Cardiac muscle cell (in vitro differentiated cells and primary cell): ENCODE data around the gene DOCK8. TPM values are rescaled to one million over a fixed set of nuclear protein-coding genes. Genes with fewer than 3 reads are reported as not detected.

Source experiments
- DNase-seq, 2 donors: peaks; one replicate each; pipeline versions ENCODE4 v3.0.0 to v3.0.0-alpha.2; 2010 to 2017; ENCODE audit warnings: low read depth in 1 of 2, low spot score in 1 of 2
- H3K27ac ChIP-seq: fragments of 200-600 bp; sonication (generic); 2 replicates; pipeline ENCODE4 v1.5.1; 2016
- H3K27me3 ChIP-seq: fragments of 200-600 bp; sonication (generic); 2 replicates; pipeline ENCODE4 v1.6.0; 2016; ENCODE audit warnings: control low read depth
- H3K36me3 ChIP-seq: fragments of 200-600 bp; sonication (generic); 2 replicates; pipeline ENCODE4 v1.5.1; 2016; ENCODE audit warnings: control low read depth
- H3K4me1 ChIP-seq: fragments of 200-600 bp; sonication (generic); 2 replicates; pipeline ENCODE4 v1.8.1; 2017; ENCODE audit warnings: low read depth, mild to moderate bottlenecking, mixed run types
- H3K4me3 ChIP-seq: fragments of 200-600 bp; sonication (generic); 2 replicates; pipeline ENCODE4 v1.5.1; 2016; ENCODE audit warnings: mild to moderate bottlenecking
- H3K9me3 ChIP-seq: fragments of 200-600 bp; sonication (generic); 2 replicates; pipeline ENCODE4 v1.5.1; 2017; ENCODE audit warnings: low read depth, mild to moderate bottlenecking, control low read depth
- polyA plus RNA-seq: library from polyadenylated mRNA; unstranded; fragments of >200 nt; fragmentation: Nextera tagmentation; extraction: Ambion mirVana; gene quantifications from 2 replicates; pipeline ENCODE4 v1.2.1, GENCODE V29; 2016
- total RNA-seq: library from RNA; depleted of rRNA; stranded (reverse); fragments of >200 nt; gene quantifications from 2 replicates; pipeline ENCODE4 v1.2.3, GENCODE V29; 2016
- TF ChIP-seq, protein P1 (sequence below): IDR thresholded peaks from 2 replicates; pipeline ENCODE4 v1.5.1; 2012; ENCODE audit warnings: low read depth, mild to moderate bottlenecking, low read length

Gene DOCK8
- total and polyA plus RNA-seq, 2 experiments from 2014 or later: 2.0 TPM; not detected in 1

DNA sequence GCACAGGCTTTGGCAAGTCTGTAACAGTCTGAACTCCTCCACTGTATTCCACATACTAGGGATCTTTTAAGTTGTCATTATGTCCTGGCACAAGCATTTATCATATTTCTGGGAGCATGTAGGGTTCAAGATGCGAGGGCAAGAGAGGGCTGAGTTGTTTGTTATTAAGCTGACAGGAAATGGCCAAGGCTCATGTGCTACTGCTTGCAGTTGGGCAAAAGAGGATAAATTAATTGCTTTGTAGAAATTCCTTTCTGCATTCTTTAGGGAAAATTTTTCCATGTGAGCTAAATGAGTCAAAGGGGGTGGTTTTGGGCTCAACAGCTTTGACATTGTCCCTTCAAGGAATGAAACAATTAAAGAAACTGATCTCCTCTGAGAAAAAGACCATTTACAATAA lies 35.4 kb downstream of the DOCK8 start:
- no peaks in the 10 kb centered on the region for H3K9me3 ChIP-seq
- no peaks in the 10 kb centered on the region for H3K27me3 ChIP-seq
- no peaks in the 10 kb centered on the region for H3K4me1 ChIP-seq
- H3K4me3 ChIP-seq: no peak overlapping the region
- H3K27ac ChIP-seq: no peak overlapping the region
- no peak for DNase-seq
- no peaks in the 10 kb centered on the region for H3K36me3 ChIP-seq
- TF ChIP-seq, protein P1, sequence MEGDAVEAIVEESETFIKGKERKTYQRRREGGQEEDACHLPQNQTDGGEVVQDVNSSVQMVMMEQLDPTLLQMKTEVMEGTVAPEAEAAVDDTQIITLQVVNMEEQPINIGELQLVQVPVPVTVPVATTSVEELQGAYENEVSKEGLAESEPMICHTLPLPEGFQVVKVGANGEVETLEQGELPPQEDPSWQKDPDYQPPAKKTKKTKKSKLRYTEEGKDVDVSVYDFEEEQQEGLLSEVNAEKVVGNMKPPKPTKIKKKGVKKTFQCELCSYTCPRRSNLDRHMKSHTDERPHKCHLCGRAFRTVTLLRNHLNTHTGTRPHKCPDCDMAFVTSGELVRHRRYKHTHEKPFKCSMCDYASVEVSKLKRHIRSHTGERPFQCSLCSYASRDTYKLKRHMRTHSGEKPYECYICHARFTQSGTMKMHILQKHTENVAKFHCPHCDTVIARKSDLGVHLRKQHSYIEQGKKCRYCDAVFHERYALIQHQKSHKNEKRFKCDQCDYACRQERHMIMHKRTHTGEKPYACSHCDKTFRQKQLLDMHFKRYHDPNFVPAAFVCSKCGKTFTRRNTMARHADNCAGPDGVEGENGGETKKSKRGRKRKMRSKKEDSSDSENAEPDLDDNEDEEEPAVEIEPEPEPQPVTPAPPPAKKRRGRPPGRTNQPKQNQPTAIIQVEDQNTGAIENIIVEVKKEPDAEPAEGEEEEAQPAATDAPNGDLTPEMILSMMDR: no peak

DNA sequence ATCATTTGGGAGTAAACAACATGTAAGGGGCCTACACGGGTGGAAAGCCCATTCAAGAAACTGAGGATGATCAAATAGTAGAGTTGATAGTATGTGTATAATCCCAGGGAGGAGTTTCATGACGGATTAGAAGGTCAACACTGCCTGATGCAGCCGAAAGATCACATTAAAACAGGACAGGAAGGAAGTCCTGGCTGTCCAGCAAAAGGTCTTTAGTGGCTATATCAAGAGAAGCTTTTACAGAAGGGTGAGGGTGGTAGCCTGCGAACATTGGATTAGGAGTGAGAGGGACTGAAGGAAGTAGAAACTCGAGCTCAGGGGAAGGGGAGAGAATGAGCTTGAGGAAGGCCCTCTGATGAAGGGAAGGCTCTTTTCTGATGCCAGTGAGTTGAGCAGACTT lies 36.0 kb downstream of the DOCK8 start:
- TF ChIP-seq, protein P1: no peak

DNA sequence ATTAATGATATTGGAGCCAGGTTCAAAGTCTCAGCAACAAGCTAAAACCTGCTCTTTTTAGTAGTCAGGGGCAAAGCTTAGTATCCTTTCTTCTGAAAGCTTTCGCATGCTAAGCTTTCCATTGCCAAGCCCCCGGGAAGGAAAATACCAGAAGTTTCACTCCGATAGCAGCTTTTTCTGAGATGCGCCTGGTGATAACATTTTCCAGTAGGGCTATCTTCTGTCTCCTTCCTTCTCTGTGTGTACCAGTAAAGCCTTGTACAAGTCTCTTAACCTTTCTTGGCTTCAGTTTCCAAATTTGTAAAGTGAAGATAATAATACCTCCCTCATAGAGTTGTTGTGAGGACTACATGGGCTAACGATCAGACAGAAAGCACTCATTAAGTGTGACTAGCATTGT lies 36.7 kb downstream of the DOCK8 start:
- Histone ChIP-seq H3K27me3 (no peaks in the 10 kb centered on the region), H3K36me3 (no peaks in the 10 kb centered on the region), H3K9me3 (no peaks in the 10 kb centered on the region), H3K4me1 (no peaks in the 10 kb centered on the region), H3K27ac (no peak overlapping the region), H3K4me3 (no peak overlapping the region)
- TF ChIP-seq, protein P1: no peak
- DNase-seq: no peak

More for the DNA sequence above, 36.0 kb downstream of the DOCK8 start:
- Histone ChIP-seq H3K27ac (no peak overlapping the region), H3K36me3 (no peaks in the 10 kb centered on the region), H3K9me3 (no peaks in the 10 kb centered on the region), H3K4me3 (no peak overlapping the region), H3K4me1 (no peaks in the 10 kb centered on the region), H3K27me3 (no peaks in the 10 kb centered on the region)
- no peak for DNase-seq

DNA sequence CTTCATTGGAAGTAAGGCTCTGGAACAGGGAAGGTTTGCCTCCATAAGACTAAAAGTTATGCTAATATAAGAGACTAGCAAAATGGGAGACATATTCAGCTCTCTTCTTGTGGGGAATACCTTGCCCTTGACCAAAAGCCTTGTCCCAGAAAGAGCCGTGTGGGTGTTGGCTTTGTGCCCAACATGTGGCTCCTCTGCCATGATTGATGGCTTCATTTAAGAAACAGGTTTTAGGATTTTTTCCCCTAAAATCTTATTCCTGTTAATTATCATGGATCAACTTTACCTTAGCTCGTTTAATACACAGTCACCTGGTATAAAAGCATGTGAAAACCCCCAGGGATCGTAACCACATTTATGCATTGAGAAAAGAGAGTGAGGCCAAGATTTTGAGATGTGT lies 38.9 kb downstream of the DOCK8 start:
- Histone ChIP-seq H3K36me3 (no peaks in the 10 kb centered on the region), H3K4me1 (no peaks in the 10 kb centered on the region), H3K9me3 (no peaks in the 10 kb centered on the region), H3K27ac (no peak overlapping the region), H3K4me3 (no peak overlapping the region), H3K27me3 (no peaks in the 10 kb centered on the region)
- DNase-seq: no peak
- TF ChIP-seq, protein P1: no peak

DNA sequence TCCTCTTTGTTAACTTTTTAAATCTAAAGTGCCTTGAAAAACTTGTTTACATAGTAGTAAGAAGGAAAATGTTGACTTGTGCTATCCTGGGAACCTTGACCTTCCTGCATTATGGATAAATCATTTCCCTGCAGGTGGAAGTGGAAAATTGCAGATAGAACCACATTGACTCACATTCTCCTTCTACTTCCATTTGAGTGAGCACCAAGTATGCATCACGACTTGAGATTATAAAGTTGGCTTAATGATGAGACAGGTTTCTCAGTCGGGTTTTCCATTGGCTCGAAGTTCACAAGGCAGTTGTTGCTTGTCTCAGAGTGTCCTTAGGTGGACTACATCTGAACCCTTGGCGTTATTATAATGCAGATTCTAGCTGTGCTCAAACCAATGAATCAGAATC lies 39.9 kb downstream of the DOCK8 start:
- H3K36me3 ChIP-seq: no peaks in the 10 kb centered on the region
- H3K27me3 ChIP-seq: no peaks in the 10 kb centered on the region
- no peak overlapping the region for H3K4me3 ChIP-seq
- no peaks in the 10 kb centered on the region for H3K4me1 ChIP-seq
- no peak overlapping the region for H3K27ac ChIP-seq
- DNase-seq: no peak
- TF ChIP-seq, protein P1: no peak
- H3K9me3 ChIP-seq: no peaks in the 10 kb centered on the region

DNA sequence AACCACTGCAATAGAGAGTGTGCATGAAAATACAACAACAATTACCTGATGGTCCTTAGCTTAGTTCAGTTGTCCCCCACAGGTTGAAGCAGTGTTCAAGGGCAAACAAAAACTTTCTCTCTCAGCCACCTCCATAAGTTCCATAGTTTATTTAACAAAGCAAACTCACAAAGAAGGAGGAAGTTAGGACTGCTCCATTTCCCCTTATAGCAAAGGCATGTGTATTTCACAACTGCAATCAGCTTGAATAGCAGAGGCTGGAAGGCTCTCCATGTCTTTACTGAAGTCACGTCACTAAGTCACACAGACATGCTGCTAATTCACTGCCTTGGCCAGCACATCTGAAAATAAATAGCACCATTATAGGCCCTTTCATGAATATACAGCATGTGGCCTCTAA lies 43.3 kb downstream of the DOCK8 start:
- Histone ChIP-seq H3K4me1 (no peaks in the 10 kb centered on the region), H3K36me3 (no peaks in the 10 kb centered on the region), H3K4me3 (no peak overlapping the region), H3K27me3 (no peaks in the 10 kb centered on the region), H3K9me3 (no peaks in the 10 kb centered on the region), H3K27ac (no peak overlapping the region)
- no peak for DNase-seq
- TF ChIP-seq, protein P1: no peak
